ENCODE data around the gene SIRPB2. TPM values are rescaled to one million over a fixed set of nuclear protein-coding genes. Genes with fewer than 3 reads are reported as not detected.

The SIRPB2 gene
- total RNA-seq, 4 donors from 2014 or later = 0.94 to 6.2 (median 1.5) TPM

GRCh38 chr20:1449370-1449769, 41.9 kb downstream of the SIRPB2 start:
- Histone ChIP-seq H3K9me3 (no peaks in the 10 kb centered on the region), H3K4me3 (no peak overlapping the region), H3K4me1 (no peaks in the 10 kb centered on the region), H3K27me3 (no peaks in the 10 kb centered on the region), H3K36me3 (peaks cover 7 to 100% of the 10 kb centered on the region in 2 donors), H3K27ac (no peak overlapping the region)
- in situ Hi-C loops (cut with MboI; ENCODE audit: low sequenced_read_pairs in 4 of 4) (no loop called here), intact Hi-C loops (cut with DNase I; ENCODE audit: low total_unique reads) (no loop called here)
- peak in 1 of 2 donors; percentile 35 for ATAC-seq
- TF ChIP-seq POLR2A (IDR thresholded peaks at IDR 0.05) (no peak), CTCF (IDR thresholded peaks at IDR 0.05 in 4 of 5, conservative IDR thresholded peaks at IDR 0.05 in 1 of 5) (no peak)
- no peak for DNase-seq

- H3K36me3 ChIP-seq = peaks cover 7 to 100% of the 10 kb centered on the region in 2 donors
- ATAC-seq = peak in 1 of 2 donors; percentile 49
Measured at GRCh38 chr20:1448081-1448620, 43.1 kb downstream of the SIRPB2 start.

GRCh38 chr20:1446536-1446935, 44.7 kb downstream of the SIRPB2 start:
- Histone ChIP-seq H3K27ac (no peak overlapping the region), H3K27me3 (no peaks in the 10 kb centered on the region), H3K4me3 (no peak overlapping the region), H3K36me3 (peaks cover 7 to 100% of the 10 kb centered on the region in 2 donors), H3K9me3 (no peaks in the 10 kb centered on the region), H3K4me1 (no peaks in the 10 kb centered on the region)
- ATAC-seq (no peak), DNase-seq (no peak)
- intact Hi-C loops (cut with DNase I; ENCODE audit: low total_unique reads) (no loop called here), in situ Hi-C loops (cut with MboI; ENCODE audit: low sequenced_read_pairs in 4 of 4) (no loop called here)
- TF ChIP-seq POLR2A (IDR thresholded peaks at IDR 0.05) = no peak
- no peak for TF ChIP-seq CTCF (IDR thresholded peaks at IDR 0.05 in 4 of 5, conservative IDR thresholded peaks at IDR 0.05 in 1 of 5)

More at GRCh38 chr20:1448081-1448620, 43.1 kb downstream of the SIRPB2 start:
- Histone ChIP-seq H3K27ac (peak overlapping the region in 1 of 4 donors; percentile 28), H3K4me1 (no peaks in the 10 kb centered on the region), H3K27me3 (no peaks in the 10 kb centered on the region), H3K9me3 (no peaks in the 10 kb centered on the region), H3K4me3 (no peak overlapping the region)
- no peak for DNase-seq
- in situ Hi-C loops (cut with MboI; ENCODE audit: low sequenced_read_pairs in 4 of 4) = no loop called here
- TF ChIP-seq CTCF (IDR thresholded peaks at IDR 0.05 in 4 of 5, conservative IDR thresholded peaks at IDR 0.05 in 1 of 5) = no peak
- TF ChIP-seq POLR2A (IDR thresholded peaks at IDR 0.05) = no peak
- intact Hi-C loops (cut with DNase I; ENCODE audit: low total_unique reads) = no loop called here

GRCh38 chr20:1443085-1443484, 48.1 kb downstream of the SIRPB2 start:
- in situ Hi-C loops (cut with MboI; ENCODE audit: low sequenced_read_pairs in 4 of 4) (no loop called here), intact Hi-C loops (cut with DNase I; ENCODE audit: low total_unique reads) (no loop called here)
- H3K27me3 ChIP-seq = no peaks in the 10 kb centered on the region
- H3K36me3 ChIP-seq = peaks cover 2 to 84% of the 10 kb centered on the region in 2 donors
- no peak for ATAC-seq
- H3K4me1 ChIP-seq = no peaks in the 10 kb centered on the region
- H3K27ac ChIP-seq = no peak overlapping the region
- H3K9me3 ChIP-seq = no peaks in the 10 kb centered on the region
- H3K4me3 ChIP-seq = no peak overlapping the region
- no peak for TF ChIP-seq POLR2A (IDR thresholded peaks at IDR 0.05)
- no peak for TF ChIP-seq CTCF (IDR thresholded peaks at IDR 0.05 in 4 of 5, conservative IDR thresholded peaks at IDR 0.05 in 1 of 5)
- DNase-seq = no peak

- no peak for ATAC-seq
- TF ChIP-seq POLR2A (IDR thresholded peaks at IDR 0.05) = no peak
- TF ChIP-seq CTCF (IDR thresholded peaks at IDR 0.05 in 4 of 5, conservative IDR thresholded peaks at IDR 0.05 in 1 of 5) = no peak
- intact Hi-C loops (cut with DNase I; ENCODE audit: low total_unique reads) = no loop called here
- Histone ChIP-seq H3K9me3 (no peaks in the 10 kb centered on the region), H3K36me3 (peaks cover 2 to 76% of the 10 kb centered on the region in 2 donors), H3K27ac (no peak overlapping the region), H3K27me3 (no peaks in the 10 kb centered on the region), H3K4me1 (no peaks in the 10 kb centered on the region), H3K4me3 (no peak overlapping the region)
- no peak for DNase-seq
- in situ Hi-C loops (cut with MboI; ENCODE audit: low sequenced_read_pairs in 4 of 4) = no loop called here
Measured at GRCh38 chr20:1442304-1442703, 48.9 kb downstream of the SIRPB2 start.
